GM18873 (cell line): Measurements from ENCODE around the gene GPR183.

Experiments
- ATAC-seq: cut with Tn5 transposase; IDR thresholded peaks from one replicate; pipeline ENCODE4 v1.9.1; 2021; ENCODE audit warnings: mild to moderate bottlenecking, moderate library complexity, moderate number of reproducible peaks; ENCODE audit not compliant: unreplicated experiment, low FRiP score

The GPR183 gene

DNA sequence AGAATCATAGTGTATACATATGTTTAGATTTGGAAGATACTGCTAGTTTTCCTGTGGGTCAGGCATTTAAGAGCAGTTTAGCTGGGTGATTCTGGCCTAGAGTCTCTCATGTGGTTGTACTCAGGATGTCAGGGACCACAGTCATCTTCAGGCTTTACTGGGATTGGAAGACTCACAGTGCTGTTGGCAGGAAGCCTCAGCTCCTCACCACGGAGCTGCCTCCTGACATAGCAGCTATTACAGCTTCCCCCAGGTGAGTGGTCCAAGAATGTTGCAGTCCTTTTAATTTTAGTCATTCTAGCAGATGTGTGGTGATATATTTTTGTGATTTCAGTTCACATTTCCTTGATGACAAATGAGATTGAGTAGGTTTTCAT, 32.1 kb downstream of the GPR183 start:
- ATAC-seq: no peak

- no peak for ATAC-seq
Measured at GRCh38 chr13:99273128-99273527, 34.1 kb downstream of the GPR183 start.

DNA sequence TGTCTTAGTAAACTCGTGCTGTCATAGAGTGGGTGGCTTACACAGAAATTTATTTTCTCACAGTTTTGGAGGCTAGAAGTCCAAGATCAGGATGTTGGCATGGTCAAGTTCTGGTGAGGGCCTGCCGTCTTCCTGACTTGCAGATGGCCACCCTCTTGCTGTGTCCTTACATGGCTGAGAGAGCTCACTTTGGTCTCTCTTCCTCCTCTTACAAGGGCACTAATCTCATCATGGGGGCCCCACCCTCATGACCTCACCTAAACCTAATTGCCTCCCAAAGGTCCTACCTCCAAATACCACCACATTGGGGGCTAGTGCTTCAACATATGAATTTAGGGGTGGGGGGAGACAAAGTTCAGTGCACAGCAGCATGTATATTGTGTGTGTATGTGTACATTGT, 34.7 kb downstream of the GPR183 start:
- ATAC-seq: no peak

DNA sequence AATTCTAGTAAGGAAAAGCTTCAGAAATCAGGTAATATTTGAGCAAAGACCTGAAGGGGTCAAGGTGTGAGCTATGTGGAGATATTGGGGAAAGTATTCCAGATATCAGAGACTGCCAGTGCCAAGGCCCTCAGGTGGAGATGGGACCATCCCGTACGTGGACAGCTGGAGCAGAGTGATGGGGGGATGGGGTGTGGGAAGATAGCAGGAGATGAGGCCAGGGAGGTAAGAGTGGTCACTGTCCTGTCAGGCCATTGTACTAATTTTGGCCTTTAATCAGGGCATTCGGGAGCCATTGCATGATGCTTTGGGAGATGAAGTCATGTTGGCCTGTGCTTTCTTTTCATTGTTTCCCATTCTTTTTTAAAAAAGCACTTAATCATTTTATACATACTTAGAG, 36.0 kb downstream of the GPR183 start:
- no peak for ATAC-seq

DNA sequence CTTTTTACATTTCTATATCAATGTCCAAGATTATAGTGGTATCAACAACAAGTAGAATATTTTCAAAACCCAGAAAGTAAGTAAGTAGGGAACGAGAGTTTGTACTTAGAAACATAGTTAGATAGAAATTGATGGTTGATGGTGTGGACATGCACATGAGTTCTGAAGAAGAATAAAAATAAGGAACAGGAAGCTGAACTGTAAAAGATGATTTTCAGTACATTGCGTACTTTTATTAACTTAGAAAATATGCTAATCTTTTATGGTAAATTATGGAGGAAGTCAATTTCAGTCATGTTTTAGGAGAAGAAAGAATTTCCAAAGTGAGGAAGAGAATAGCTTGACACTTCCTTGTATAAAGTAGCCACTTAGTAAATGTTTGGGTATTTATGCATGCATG, 36.7 kb downstream of the GPR183 start:
- ATAC-seq: no peak

DNA sequence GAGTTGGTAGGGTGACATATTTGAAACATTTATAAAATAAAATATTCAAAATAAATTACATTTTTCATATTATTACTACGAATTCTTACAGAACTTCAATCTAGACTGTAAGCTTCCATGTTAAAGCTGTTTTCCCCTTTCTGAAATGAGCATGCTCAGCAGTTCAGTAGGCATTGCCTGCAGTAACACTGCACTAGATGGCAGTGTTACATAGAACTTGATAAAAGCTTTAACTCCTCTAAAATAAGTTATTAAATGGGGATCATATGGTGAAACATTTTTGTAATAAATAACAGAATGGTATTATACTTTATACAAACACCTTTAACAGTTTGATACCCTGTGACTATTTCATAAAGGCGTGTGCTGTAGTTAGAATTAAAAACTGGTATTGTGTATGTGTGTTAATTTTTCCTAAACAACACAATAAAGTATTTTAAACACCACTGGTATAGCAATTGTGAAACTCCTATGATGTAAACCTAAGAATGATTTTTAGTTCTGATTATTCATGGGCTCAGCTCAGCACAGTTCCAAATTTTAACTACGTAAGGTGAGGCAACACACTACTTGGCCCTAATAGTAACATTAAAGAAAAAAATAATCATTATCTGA, 37.5 kb downstream of the GPR183 start:
- ATAC-seq: no peak

GRCh38 chr13:99268822-99269221, 38.4 kb downstream of the GPR183 start:
- no peak for ATAC-seq

DNA sequence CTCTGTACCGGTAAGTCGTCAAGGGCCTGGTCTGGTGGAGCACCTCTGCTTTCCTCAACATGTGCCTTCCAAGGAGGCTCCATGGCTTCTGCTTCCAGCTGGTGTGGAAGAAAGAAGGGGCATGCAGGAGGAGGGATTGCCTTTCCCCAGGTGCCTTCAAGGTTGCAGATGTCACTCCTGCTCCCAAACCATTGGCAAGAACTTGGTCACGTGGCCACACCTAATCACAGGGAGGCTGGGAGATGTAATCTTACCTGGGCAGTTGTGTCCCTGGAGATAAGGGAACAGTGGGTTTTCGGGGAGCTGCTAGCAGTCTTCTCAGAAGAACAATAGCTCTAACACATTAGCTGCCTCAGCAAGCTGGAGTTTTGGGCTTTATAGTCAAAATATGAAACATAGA, 39.3 kb downstream of the GPR183 start:
- no peak for ATAC-seq

- ATAC-seq: no peak
Measured at GRCh38 chr13:99266827-99267226, 40.4 kb downstream of the GPR183 start.

DNA sequence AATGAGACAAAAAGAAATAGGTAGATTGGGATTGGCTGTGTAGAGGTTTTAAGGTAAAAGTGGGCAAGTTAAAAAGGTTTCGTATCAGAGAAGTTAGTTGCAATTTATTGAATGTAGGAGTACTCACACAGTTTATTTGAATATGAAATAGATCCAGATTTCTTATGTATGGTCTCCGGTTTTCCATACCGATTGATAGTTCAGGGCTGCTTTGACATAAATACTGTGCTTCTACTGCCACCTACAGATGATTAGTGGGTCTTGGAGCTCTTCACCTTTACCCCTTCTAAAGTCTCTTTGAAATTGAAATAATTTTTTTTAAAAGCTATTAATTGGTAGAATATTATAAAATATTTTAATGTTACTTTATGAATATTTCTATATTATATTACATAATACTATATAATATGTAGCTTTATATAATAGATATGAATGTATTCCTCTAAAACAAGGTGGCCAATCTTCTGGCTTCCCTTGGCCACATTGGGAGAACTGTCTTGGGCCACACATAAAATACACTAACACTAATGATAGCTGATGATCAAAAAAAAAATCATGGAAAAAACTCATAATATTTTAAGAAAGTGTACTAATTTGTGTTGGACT, 41.3 kb downstream of the GPR183 start:
- no peak for ATAC-seq

DNA sequence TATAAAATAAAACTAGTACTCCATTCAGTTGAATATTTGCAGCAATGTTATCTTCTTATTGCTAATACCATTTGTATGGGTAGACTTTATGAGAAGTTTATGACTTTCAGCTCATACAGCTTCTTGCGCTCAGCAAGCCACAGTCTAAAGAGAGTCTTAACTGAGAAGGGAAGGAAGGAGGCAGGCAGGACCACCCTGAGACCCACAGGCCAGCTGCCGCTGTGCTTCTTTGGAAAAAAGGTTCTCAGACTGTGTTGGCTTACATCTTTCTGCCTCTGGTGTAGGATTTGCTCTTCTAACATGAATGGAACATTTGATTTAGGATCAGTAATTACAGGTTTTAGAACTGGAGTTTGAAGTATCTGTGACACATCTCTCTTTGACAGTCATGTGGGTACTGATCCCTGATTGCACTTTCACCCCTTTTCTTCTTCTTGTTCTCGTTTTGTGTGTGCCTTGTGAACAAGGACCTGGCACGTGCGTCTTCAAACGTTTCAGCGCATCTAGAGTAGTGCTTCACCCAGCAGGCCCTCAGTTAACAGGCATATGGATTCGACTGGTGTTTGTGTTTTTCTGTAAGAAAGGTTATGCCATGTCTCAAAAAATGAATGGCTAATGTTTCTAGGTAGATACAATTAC, 41.9 kb downstream of the GPR183 start:
- ATAC-seq: no peak

DNA sequence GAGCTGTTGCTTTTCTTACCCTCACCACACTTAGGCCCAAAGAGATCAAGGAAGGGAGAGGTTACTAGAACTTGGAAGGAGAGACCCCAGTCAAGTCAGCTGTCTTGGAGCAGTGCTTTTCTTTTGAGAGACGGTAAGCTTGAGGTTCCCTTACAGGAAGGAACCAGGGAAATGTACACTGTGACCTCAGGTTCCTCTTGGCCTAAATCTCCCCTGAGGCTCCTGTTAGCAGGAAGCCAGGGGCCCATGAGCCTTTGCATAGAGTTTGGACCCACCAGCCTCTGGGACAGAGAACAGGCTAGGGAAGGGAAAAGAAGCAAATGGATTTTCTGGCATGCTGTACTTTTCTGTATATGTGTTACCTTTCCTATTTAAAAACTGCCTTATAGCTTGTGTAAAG, 43.1 kb downstream of the GPR183 start:
- ATAC-seq: no peak

GRCh38 chr13:99263126-99263785, 43.9 kb downstream of the GPR183 start:
- ATAC-seq: no peak

GRCh38 chr13:99261059-99261458, 46.1 kb downstream of the GPR183 start:
- no peak for ATAC-seq

GRCh38 chr13:99260216-99260615, 47.0 kb downstream of the GPR183 start:
- no peak for ATAC-seq

DNA sequence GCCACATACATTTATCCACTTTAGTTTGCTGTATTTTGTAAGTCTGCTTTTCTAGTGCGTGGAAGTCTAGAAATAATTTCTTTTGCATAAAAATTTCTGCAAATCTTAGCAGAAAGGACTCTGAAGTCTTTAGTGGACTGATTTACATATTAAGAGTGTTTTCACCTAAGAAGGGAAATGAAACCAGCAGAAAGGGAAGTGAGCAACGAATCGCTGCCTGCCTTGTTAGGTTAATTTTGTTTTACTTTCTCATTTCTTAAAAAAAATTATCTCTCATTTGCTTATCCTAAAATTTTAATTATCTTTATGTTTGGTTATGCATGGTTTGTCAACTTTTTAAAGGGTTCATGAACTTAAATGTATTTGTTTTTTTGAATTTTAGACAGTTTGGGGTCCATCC, 48.3 kb downstream of the GPR183 start:
- peak; percentile 54 for ATAC-seq

DNA sequence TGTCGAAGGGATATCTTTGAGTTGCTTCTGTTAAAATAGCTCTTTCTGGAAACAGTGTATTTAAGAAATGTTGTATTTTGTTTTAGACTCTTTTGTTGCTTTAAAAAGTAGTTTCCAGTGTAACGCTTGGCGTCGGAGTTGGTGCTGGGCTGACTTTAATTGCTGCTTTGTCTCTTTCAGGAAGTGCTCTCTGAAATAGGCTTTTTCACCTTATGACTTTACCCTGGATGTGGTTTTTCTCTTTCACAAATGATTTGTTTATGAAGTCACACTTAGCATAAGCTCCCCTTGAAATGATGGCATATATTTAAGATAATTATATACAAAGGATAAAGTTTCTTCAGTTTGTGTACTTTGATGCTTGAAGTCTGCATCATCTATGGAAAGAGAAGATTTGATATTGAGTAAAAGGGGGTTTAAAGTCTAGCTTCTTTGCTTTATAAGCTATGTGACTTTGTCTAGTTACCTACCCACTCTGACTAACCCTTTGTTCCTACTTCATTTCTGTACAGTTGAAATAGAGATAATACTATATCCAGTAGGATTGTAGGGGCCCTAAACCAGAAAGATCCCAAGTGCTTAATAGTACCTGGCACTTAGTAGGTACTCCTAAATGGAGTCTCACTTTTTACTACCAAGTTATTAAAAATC, 48.9 kb downstream of the GPR183 start, which contains the start of gene GPR18:
TSS of gene GPR18 (minus strand) at position 170 of the 651 bp plus-strand sequence. CDS start 2,507 bp downstream, outside the sequence.
- ATAC-seq: peak; percentile 96

GRCh38 chr13:99257291-99257690, 49.9 kb downstream of the GPR183 start:
- ATAC-seq: no peak

- no peak for ATAC-seq
Measured at GRCh38 chr13:99256709-99257108, 50.5 kb downstream of the GPR183 start.

DNA sequence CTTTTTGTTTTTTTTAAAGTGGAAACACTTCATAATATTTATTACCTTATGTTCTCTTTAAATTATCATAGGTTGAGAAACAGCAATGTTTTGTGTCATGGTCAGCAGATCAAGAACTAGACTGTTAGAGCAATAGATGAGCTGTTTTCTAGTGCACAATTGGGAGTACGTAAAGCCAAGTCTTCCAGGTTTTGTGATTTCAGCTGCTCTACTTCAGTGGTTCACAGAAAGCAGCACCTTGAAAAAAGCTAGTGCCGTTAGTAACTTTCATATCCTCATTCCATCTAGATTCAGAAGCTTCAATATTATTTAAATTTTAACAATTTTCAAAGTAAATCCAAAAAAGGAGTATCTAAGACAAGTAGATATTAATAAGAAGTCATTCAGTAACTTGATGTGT, 50.9 kb downstream of the GPR183 start:
- ATAC-seq: no peak

DNA sequence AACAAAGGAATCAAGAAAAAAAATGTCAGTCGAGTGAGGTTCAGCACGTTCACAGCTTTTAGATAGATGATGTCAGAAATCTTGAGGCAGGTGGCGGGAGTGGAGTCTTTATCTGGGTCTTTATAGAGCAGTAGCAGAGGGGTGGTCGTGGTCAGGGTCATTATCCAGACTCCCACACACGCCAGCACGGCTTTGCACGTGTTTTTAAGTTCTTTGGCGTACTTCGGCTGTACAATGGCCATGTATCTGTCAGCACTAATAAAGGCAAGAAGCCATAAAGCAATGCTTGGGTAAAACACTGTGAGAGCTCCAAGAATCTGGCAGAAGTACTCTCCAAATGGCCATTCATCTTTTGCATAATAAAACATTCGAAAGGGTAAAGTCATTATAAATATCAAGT, 51.9 kb downstream of the GPR183 start:
- ATAC-seq: no peak
